Nephron (organoid): Measurements from ENCODE around the gene WNT9A.

Source experiments
- H3K27ac Mint-ChIP-seq, 3 experiments: 2 replicates each; pipeline ENCODE4 v1.8.0; 2020; ENCODE audit warnings: mixed read lengths in 3 of 3, mild to moderate bottlenecking in 2 of 3, moderate library complexity in 1 of 3
- H3K27me3 Mint-ChIP-seq: 2 replicates; pipeline ENCODE4 v1.8.0; 2021; ENCODE audit warnings: low read depth, mild to moderate bottlenecking, moderate library complexity, mixed read lengths
- H3K36me3 Mint-ChIP-seq: 2 replicates; pipeline ENCODE4 v1.8.0; 2020; ENCODE audit warnings: low read depth, mixed read lengths
- H3K4me1 Mint-ChIP-seq: 2 replicates; pipeline ENCODE4 v1.8.0; 2020; ENCODE audit warnings: mixed read lengths
- H3K4me3 Mint-ChIP-seq, 3 experiments: 2 replicates each; pipeline ENCODE4 v1.8.0; 2020; ENCODE audit warnings: mild to moderate bottlenecking in 3 of 3, mixed read lengths in 3 of 3, moderate library complexity in 2 of 3
- H3K9me3 Mint-ChIP-seq: 2 replicates; pipeline ENCODE4 v1.8.0; 2020; ENCODE audit warnings: mixed read lengths
- TF ChIP-seq, protein P1 (sequence below), 3 experiments: fragments of 200-600 bp; sonication (generic); IDR thresholded peaks; one replicate each; pipeline ENCODE4 v1.5.0; 2021; ENCODE audit warnings: antibody characterized with exemption in 3 of 3; ENCODE audit not compliant: unreplicated experiment in 3 of 3

Gene WNT9A

DNA sequence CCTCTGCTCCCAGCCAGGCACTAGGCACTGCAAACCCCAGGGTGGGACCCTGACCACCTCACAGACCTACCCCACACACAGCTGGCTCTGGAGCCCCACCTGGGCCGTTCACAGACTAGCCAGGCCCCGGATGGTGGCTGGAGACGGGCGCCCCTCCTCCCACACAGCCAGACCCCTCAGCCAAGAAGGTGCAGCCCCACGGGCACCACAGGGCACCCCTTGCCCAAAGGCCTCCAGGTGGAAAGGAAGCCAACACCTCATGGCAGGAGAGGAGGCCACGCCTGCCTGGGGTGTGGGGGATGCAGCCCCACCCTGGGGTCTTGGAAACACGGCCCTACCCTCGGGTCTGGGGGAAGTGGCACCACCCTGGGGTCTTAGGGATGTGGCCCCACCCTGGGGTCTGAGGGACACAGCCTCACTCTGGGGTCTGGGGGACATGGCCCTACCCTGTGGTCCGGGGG is 44.6 kb downstream of the WNT9A start:
- TF ChIP-seq, protein P1, sequence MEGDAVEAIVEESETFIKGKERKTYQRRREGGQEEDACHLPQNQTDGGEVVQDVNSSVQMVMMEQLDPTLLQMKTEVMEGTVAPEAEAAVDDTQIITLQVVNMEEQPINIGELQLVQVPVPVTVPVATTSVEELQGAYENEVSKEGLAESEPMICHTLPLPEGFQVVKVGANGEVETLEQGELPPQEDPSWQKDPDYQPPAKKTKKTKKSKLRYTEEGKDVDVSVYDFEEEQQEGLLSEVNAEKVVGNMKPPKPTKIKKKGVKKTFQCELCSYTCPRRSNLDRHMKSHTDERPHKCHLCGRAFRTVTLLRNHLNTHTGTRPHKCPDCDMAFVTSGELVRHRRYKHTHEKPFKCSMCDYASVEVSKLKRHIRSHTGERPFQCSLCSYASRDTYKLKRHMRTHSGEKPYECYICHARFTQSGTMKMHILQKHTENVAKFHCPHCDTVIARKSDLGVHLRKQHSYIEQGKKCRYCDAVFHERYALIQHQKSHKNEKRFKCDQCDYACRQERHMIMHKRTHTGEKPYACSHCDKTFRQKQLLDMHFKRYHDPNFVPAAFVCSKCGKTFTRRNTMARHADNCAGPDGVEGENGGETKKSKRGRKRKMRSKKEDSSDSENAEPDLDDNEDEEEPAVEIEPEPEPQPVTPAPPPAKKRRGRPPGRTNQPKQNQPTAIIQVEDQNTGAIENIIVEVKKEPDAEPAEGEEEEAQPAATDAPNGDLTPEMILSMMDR (IDR thresholded peaks at IDR 0.05; ENCODE audit: unreplicated experiment in 3 of 3), result no peak
- H3K27me3 Mint-ChIP-seq, result peaks cover 5% of the 10 kb centered on the region
- H3K4me3 Mint-ChIP-seq, result no peak overlapping the region
- H3K4me1 Mint-ChIP-seq, result peaks cover 13% of the 10 kb centered on the region
- no peaks in the 10 kb centered on the region for H3K9me3 Mint-ChIP-seq
- H3K36me3 Mint-ChIP-seq, result no peaks in the 10 kb centered on the region
- H3K27ac Mint-ChIP-seq, result no peak overlapping the region

DNA sequence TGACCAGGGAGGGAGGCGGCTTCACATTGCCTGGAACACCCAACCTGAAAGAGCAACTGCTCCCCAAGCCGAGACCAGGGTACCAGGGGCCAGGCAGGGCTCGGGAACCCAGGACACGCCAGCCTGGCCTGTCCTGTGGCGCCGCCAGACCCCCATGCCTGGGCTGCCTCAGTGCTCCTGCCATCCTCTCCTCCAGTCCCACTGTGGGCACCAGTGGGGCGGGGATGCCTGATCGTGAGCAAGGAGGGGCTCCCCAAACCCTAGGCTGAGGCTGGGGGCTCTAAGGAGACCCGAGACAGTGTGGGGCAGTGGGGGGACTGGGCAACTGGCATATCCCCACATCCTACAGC is 45.1 kb downstream of the WNT9A start:
- H3K27me3 Mint-ChIP-seq, result peaks cover 5% of the 10 kb centered on the region

DNA sequence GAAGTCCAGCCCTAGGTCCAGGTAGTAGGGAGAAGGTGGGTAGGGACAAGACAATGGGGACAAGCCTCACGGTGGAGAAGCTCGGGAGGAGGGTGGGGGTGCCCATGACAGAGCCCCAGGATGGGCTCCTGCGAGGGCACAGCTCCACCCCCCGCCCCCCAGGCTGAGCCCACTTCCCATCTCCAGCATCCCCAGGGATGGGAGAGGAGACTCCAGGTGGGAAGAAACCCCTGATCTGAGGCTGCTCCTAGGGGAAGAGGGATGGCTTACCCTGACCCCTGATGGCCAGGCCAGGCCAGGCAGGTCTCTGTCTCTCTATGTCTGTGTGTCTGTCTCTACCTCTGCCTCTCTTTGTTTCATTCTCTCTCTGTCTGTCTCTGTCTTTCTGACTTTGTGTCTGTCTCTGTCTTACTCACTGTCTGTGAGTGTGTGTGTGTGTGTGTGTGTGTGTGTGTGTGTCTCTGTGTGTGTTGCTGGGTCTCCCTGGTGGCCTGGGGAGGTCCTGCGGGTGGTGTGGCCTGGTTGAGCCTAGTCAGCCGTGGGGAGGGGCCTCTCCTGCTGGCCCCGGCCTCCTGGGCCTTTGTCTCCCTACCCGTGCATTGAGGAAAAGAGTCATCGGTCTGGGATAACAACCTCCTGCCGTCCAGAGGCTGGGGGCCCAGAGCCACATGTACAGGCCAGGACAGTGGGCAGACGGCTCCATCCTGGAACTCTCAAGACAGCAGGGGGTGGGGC is 45.7 kb downstream of the WNT9A start:
- peak overlapping the region in 2 of 3 experiments; percentile 41 to 79 for H3K27ac Mint-ChIP-seq
- H3K9me3 Mint-ChIP-seq, result no peaks in the 10 kb centered on the region
- no peaks in the 10 kb centered on the region for H3K36me3 Mint-ChIP-seq
- H3K4me3 Mint-ChIP-seq, result no peak overlapping the region
- peaks cover 5% of the 10 kb centered on the region for H3K27me3 Mint-ChIP-seq
- H3K4me1 Mint-ChIP-seq, result peaks cover 14% of the 10 kb centered on the region
- TF ChIP-seq, protein P1 (IDR thresholded peaks at IDR 0.05; ENCODE audit: unreplicated experiment in 3 of 3), result no peak

More for the DNA sequence above, 45.1 kb downstream of the WNT9A start:
- TF ChIP-seq, protein P1 (IDR thresholded peaks at IDR 0.05; ENCODE audit: unreplicated experiment in 3 of 3), result no peak
- Mint-ChIP-seq H3K36me3 (no peaks in the 10 kb centered on the region), H3K27ac (peak overlapping the region in 1 of 3 experiments; percentile 79), H3K4me1 (peaks cover 15% of the 10 kb centered on the region), H3K4me3 (no peak overlapping the region), H3K9me3 (no peaks in the 10 kb centered on the region)

DNA sequence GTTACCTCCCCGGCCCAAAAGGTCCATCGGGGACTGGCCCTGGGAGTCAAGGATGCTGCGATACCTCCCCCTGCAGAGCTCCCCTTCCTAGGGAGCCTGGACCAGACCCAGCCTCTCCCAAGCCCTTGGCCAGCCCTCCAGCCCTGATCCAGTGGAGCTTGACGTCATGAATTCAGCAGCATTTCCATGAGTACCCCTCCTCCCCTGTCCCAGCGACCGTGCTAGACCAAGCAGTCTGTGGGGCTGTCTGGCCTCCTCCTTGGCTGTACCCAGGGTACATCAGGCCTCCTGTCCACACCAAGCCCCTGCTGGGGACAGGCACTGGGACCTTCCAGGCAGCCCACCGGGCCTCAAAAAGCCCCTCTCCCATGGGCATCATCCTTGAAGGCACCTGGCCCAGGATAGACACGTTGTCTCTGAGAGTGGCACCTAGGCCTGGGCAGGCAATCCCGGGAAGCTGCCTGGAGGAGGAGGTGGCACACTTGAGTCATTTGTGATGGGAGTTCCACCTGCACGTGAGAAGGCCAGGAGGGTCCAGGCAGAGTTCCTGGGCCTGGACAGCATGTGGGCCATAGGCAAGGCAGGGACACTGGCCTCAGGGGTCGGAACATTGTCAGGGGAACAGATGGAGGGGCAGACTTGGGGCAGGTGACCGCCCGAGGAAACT is 46.4 kb downstream of the WNT9A start:
- TF ChIP-seq, protein P1 (IDR thresholded peaks at IDR 0.05; ENCODE audit: unreplicated experiment in 3 of 3), result no peak
- no peaks in the 10 kb centered on the region for H3K36me3 Mint-ChIP-seq
- no peak overlapping the region for H3K4me3 Mint-ChIP-seq
- H3K9me3 Mint-ChIP-seq, result no peaks in the 10 kb centered on the region
- no peak overlapping the region for H3K27ac Mint-ChIP-seq
- H3K27me3 Mint-ChIP-seq, result peaks cover 5% of the 10 kb centered on the region
- H3K4me1 Mint-ChIP-seq, result peaks cover 11% of the 10 kb centered on the region

DNA sequence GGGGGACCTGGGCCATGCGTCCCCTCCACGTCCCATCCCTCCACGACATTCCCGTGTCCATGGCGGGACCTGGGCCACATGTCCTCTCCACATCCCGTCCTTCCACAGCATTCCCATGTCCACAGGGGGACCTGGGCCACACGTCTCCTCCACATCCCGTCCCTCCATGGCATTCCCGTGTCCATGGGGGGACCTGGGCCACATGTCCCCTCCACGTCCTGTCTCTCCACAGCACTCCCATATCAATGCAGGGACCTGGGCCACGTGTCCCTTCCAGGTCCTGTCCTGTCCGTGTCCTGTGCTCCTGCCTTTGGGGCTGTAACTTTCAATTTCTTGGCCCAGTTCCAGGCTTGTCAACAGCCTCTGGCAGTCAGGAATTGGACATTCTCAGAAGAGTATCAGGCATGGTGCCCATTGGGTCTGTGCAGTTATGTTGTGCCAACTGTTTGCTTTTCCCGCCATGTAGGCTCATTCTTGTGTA is 47.1 kb downstream of the WNT9A start:
- H3K27me3 Mint-ChIP-seq, result peaks cover 5% of the 10 kb centered on the region
- no peaks in the 10 kb centered on the region for H3K36me3 Mint-ChIP-seq
- TF ChIP-seq, protein P1 (IDR thresholded peaks at IDR 0.05; ENCODE audit: unreplicated experiment in 3 of 3), result no peak
- H3K9me3 Mint-ChIP-seq, result no peaks in the 10 kb centered on the region
- peaks cover 11% of the 10 kb centered on the region for H3K4me1 Mint-ChIP-seq
- H3K4me3 Mint-ChIP-seq, result no peak overlapping the region
- H3K27ac Mint-ChIP-seq, result peak overlapping the region in 1 of 3 experiments; percentile 32
